ENCODE data around the gene KCNJ6.

KCNJ6 gene

DNA sequence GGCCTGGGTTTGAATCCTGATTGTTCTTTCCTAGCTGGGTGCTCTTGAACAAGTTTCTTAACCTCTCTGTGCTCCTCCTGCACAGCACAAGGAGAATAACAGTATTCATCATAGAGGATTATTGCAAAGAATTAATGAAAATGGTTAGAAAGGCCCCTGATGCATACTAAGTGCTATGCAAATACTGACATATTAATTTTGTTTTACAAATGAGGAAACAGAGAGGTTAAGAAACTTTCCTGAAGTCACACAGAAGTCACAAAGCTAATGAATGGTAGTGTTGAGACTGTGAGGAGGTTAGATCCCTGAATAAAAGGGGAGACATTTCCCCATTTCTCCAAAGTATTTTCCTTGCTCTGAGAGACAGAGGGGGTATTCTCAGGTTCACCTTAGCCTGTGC is 99.0 kb downstream of the KCNJ6 start:
- DNase-seq (ENCODE audit: low read depth) = no peak

GRCh38 chr21:37815893-37816292 is 100.4 kb downstream of the KCNJ6 start:
- DNase-seq (ENCODE audit: low read depth) = no peak

DNA sequence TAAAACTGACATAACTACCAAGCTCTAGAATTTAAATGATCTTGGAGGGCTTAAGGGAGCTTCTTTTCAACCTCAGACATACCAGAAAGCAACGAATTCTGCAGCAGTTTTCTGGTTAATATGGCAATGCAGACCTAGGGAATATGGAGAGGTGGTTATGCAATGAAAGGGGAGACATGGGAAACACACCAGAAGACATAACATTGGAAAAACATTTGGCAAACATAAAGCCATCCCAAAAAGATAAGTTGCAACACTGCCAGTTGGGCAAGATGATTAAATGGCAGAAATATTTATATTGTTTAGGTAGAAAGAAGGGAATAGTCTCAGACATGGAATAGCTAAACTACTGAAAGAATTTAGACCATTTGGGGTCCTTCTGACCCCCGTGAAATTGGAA is 104.5 kb downstream of the KCNJ6 start:
- DNase-seq (ENCODE audit: low read depth) = no peak

GRCh38 chr21:37808261-37808660 is 108.0 kb downstream of the KCNJ6 start:
- DNase-seq (ENCODE audit: low read depth) = no peak

- DNase-seq (ENCODE audit: low read depth) = no peak
Observed at GRCh38 chr21:37805266-37805665, 111.0 kb downstream of the KCNJ6 start.

GRCh38 chr21:37804001-37804400 is 112.3 kb downstream of the KCNJ6 start:
- no peak for DNase-seq (ENCODE audit: low read depth)

GRCh38 chr21:37803101-37803651 is 113.1 kb downstream of the KCNJ6 start:
- DNase-seq (ENCODE audit: low read depth) = no peak

GRCh38 chr21:37800456-37801061 is 115.7 kb downstream of the KCNJ6 start:
- no peak for DNase-seq (ENCODE audit: low read depth)

DNA sequence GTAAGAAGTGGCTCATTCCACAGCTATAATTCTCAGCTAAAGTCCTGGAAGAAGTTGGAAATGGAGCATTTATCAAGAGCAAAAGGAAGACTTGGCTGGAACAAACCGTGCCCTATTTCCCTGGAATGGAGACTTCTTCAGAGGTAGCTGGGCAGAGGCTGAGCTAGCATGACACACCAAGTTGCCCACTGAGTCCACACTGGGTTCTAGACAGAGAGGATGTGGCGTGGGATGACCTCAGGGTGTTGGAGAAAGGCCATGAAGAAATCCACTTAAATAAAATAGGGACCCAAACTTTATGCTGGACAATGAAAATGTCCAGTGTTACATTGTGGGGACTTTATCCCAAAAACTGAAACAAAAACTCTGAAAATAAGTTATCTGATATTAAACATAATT is 116.2 kb downstream of the KCNJ6 start:
- DNase-seq (ENCODE audit: low read depth) = no peak

- DNase-seq (ENCODE audit: low read depth) = no peak
Observed at GRCh38 chr21:37799211-37800056, 116.8 kb downstream of the KCNJ6 start.

DNA sequence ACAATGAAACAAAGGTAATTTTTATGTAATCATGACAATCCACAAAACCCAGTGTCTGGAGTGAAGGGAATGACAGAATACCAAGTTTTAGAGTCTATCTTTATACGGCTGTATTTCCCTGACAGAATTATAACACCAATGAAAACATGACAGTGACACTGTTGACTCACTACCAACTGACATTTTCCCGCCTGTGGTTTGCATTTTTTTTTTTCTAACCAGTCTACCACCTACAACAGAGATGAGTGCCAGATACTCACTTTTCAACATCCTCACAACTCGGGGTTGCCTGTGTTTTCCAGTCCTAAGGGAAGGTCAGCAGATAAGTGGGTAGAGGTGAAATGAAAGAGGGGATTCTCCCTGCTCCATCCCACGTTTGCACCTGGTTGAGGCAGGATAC is 118.9 kb downstream of the KCNJ6 start:
- DNase-seq (ENCODE audit: low read depth) = no peak

- DNase-seq (ENCODE audit: low read depth) = no peak
Observed at GRCh38 chr21:37796011-37796410, 120.2 kb downstream of the KCNJ6 start.

DNA sequence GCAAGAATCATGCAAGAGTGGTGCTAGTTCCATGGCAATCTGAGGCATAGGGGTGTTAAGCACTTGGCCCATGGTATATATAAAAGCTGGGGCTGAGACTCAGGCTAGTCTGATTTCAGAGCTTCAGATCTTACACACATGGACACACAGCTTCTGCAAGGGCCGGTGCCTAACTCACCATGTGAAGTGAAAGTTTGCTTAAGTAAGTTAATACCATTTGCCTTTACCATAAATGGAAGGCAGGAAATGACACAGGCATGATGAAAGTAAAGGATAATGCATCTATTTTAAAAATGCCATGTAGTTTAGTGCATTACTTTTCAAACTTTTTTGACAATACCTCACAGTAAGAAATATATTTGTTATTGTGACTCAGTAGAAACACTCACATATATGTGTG is 122.6 kb downstream of the KCNJ6 start:
- DNase-seq (ENCODE audit: low read depth) = no peak

GRCh38 chr21:37792046-37792445 is 124.2 kb downstream of the KCNJ6 start:
- no peak for DNase-seq (ENCODE audit: low read depth)

- DNase-seq (ENCODE audit: low read depth) = no peak
Observed at GRCh38 chr21:37790905-37791304, 125.4 kb downstream of the KCNJ6 start.

DNA sequence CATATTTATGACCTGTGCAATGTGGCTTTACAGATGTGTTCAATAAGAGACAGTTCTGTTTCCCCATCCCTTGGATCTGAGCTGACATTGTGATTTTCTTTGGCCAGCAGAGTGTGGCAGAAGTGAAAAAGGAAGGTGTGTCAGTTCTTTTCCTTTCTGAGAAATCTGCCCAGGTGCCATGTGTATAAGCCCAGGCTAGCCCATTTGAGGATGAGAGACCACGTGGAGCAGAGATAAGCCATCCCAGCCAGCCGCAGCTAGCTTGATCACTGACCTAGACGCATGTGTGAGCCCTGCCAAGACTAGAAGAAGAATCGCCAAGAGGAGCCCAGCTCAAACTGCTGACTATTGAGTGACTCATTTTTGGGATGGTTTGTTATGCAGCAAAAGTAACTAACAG is 127.8 kb downstream of the KCNJ6 start:
- DNase-seq (ENCODE audit: low read depth) = no peak

- DNase-seq (ENCODE audit: low read depth) = no peak
Observed at GRCh38 chr21:37787456-37787855, 128.8 kb downstream of the KCNJ6 start.

DNA sequence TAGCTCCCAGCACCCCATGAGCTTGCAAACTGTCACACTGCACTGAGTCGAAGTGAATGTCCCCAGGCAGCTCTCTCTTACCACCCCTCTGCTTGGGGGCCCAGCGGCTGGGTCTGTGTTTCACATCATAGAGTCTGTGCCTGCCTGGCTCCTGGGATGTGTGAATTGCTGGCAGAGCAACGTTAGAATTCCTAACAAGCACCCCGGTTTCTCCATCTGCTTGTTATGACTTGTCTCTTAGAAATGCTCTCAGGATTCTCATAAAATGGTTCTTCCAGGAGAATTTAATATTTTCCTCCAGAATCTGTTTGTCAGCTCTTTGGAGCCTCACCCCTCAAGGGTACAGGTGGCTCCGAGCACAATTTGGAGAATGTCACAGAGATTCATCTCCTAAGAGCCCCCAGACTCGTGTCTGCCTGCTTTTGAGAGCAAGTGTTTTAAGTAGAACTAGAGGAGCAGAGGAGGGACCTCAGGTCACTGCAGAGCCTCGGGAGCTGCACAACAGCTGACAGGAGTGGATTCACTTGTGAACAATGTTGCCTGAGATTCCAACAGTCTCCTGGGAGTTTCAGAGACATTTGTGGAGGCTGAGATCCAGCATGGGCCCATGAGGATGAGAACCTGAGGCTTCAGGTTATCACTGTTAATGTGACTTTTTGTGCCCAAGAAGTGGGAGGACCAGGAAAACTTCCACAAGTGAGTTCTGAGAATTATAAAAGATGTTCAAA is 131.5 kb downstream of the KCNJ6 start:
- DNase-seq (ENCODE audit: low read depth) = no peak

GRCh38 chr21:37783016-37783415 is 133.2 kb downstream of the KCNJ6 start:
- DNase-seq (ENCODE audit: low read depth) = no peak

DNA sequence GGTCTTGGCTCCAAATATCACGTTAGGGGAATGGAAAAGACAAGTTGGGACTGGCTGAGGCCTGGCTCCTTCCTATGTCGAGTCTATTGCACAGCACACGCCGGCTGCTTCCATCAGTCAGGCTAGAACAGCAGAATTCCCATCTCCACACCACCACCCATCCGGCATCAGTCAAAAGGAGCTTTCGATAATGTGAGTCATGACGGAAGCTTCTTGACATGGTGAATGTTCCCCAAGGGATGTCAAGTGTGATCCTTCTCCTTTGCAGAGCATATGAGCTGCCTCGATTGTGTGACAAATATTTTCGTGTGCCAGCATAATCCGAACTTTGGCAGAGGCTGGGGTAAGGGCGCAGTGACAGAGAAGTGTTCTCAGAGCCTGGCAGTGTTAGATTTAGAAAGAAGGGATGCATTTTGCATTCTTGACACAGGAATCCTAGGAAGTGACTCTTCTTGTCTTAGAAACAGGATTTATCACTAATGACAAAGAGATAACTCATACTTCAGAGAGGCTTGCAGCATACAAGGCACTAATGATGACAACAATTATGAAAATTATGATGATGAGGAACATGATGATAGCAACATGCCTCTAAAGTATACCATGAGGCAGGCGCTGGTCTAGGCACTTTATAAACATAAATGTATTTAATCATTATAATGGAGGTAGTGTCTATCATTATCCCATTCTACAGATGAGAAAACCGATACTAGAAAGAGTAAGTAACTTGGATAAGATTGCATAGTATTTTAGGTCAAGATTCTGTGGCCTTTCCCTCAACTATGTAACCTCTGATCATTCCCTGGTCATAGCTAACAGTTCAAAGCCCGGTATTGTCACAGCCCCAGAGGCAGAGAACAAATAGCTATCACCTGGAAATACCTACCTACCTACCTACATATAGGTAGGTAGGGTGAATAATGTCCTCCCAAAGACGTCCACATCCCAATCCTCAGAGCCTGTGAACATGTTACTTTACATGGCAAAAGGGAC is 135.0 kb downstream of the KCNJ6 start:
- DNase-seq (ENCODE audit: low read depth) = no peak

DNA sequence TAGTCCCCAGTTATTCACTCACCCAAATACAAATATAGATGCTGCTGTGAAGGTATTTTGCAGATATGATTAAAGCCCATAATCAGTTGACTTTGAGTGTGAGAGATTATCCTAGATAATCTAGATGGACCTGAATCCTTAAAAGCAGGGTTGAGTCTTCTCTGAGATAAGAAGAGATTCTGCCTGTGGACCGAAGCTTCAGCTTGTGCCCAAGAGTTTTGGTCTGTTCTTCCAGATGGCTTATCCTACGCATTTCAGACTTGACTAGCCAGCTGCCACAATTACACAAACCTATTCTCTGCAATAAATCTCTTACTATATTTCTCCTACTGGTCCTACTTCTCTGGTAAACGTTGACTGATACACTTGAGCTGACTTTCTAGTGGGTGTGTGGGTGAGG is 145.1 kb downstream of the KCNJ6 start:
- DNase-seq (ENCODE audit: low read depth) = no peak

DNA sequence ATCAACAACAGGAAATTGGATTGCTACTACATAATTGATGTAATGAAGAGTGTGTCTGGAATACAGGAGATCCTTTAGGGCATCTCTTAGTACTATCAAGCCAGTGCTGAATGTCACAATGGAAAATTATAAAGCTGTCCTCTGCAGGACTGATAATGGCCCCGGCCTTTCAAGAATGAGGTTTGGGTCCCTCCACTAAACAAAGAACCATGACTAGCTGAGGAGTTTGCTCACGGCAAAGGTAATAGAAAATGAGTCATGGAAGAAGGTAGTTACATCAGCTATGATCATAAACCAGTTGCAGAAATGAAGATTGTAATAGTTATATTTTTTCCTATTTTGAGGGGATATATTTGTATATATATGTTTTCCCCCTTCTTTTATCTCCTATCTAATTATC is 145.8 kb downstream of the KCNJ6 start:
- DNase-seq (ENCODE audit: low read depth) = no peak

Measured in stimulated activated CD8-positive, alpha-beta memory T cell treated with anti-CD3 and anti-CD28 coated beads, Interleukin-7, amount 100 ng/mL, for 24 hours (primary cell).